ENCODE measurements around the gene HCAR3.
"Not testable (repeated sequence)": the region's sequence is repeated elsewhere in the genome, so short reads cannot be mapped to it uniquely, and the experiment has no call there.

- not testable (repeated sequence) for TF ChIP-seq CTCF, POLR2A (IDR thresholded peaks at IDR 0.05)
Measured at GRCh38 chr12:122702890-122703611, 13.6 kb downstream of the HCAR3 start, which contains the start of gene HCAR2.
